Astrocyte of the spinal cord (primary cell): Measurements from ENCODE around the gene BCL2L14.
"Not testable (repeated sequence)": the region's sequence is repeated elsewhere in the genome, so short reads cannot be mapped to it uniquely, and the experiment has no call there.

Experiments used
- DNase-seq: peaks from one replicate; pipeline ENCODE4 v3.0.0; 2011; ENCODE audit warnings: low read depth, low spot score
- H3K4me3 ChIP-seq: 2 replicates; pipeline ENCODE4 v1.5.1; 2011; ENCODE audit warnings: low read depth, mild to moderate bottlenecking, low read length, moderate library complexity
- in situ Hi-C: cut with HindIII; loops from 2 replicates; pipeline ENCODE4 v1.10.0; 2017; ENCODE audit warnings: low sequenced_read_pairs
- TF ChIP-seq, protein P1 (sequence below): IDR thresholded peaks from 2 replicates; pipeline ENCODE4 v1.5.1; 2012; ENCODE audit warnings: low read depth, mild to moderate bottlenecking, low read length, inconsistent platforms

Gene BCL2L14

DNA sequence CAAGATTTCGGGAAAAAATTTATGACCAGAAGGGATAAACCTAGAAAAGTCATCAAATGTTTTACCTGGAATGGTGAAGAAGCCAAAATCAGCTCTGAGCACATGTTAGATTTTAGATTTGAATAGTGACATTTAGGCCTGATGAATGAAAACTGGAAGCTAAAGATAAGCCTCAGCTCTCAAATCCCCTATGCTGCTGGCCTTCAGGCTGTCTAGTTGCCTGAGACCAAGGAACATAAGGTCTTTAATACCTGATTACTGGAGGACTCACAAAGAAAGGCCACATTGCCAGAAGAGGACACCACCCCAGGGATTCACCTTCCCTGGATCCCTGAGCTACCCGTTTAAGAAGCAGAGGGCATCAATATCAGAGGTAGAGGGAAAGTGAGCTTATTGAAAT, 56.6 kb downstream of the BCL2L14 start:
- no peak for DNase-seq
- in situ Hi-C loops = no loop called here
- TF ChIP-seq, protein P1, sequence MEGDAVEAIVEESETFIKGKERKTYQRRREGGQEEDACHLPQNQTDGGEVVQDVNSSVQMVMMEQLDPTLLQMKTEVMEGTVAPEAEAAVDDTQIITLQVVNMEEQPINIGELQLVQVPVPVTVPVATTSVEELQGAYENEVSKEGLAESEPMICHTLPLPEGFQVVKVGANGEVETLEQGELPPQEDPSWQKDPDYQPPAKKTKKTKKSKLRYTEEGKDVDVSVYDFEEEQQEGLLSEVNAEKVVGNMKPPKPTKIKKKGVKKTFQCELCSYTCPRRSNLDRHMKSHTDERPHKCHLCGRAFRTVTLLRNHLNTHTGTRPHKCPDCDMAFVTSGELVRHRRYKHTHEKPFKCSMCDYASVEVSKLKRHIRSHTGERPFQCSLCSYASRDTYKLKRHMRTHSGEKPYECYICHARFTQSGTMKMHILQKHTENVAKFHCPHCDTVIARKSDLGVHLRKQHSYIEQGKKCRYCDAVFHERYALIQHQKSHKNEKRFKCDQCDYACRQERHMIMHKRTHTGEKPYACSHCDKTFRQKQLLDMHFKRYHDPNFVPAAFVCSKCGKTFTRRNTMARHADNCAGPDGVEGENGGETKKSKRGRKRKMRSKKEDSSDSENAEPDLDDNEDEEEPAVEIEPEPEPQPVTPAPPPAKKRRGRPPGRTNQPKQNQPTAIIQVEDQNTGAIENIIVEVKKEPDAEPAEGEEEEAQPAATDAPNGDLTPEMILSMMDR = no peak
- no peak overlapping the region for H3K4me3 ChIP-seq

DNA sequence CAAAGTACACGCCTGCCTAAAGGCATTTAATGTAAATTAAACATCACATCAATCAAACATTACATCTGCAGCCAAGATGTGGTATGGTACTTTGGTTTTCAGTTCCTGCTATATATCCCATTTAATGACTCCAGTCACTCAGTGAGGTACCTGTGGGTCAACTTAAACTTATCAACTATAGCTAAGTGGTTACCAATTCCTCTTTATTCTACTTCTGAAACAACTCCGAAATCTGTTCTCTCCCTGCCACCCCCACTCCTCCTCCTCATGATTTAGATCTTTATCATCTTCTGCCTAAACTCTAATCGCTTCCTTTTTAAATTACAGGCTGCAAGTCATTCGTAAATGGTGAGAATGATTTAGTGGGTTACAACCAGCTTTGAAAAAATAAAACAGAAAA, 57.9 kb downstream of the BCL2L14 start:
- no peak for DNase-seq
- TF ChIP-seq, protein P1 = no peak
- no peak overlapping the region for H3K4me3 ChIP-seq
- in situ Hi-C loops = no loop called here

GRCh38 chr12:12133259-12133658, 62.5 kb downstream of the BCL2L14 start:
- in situ Hi-C loops = no loop called here
- no peak overlapping the region for H3K4me3 ChIP-seq
- no peak for DNase-seq
- TF ChIP-seq, protein P1 = no peak

DNA sequence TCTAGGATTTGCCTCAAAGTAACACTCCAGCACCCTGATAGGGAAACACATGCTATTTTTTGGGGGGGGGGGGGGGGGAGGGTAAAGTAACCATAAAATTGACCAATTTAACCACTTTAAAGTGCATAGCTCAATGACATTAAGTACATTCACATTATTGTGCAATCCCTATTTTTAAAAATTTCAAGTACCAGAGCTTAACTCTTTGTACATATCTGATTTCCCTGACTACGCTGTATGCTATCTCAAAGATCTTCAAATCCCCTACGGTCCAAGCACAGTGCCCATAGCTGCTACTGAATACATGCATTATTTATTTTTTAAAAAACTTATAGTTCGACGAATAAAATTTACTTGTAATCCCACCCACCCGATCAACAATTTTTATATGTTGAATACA, 63.0 kb downstream of the BCL2L14 start:
- no peak for DNase-seq
- TF ChIP-seq, protein P1 = no peak
- no peak overlapping the region for H3K4me3 ChIP-seq
- in situ Hi-C loops = no loop called here

GRCh38 chr12:12138203-12139154, 67.7 kb downstream of the BCL2L14 start:
- in situ Hi-C loops = no loop called here
- H3K4me3 ChIP-seq = no peak overlapping the region
- TF ChIP-seq, protein P1 = no peak
- no peak for DNase-seq

- in situ Hi-C loops = no loop called here
- no peak overlapping the region for H3K4me3 ChIP-seq
- TF ChIP-seq, protein P1 = no peak
- DNase-seq = no peak
Measured at GRCh38 chr12:12141000-12141399, 70.3 kb downstream of the BCL2L14 start.

DNA sequence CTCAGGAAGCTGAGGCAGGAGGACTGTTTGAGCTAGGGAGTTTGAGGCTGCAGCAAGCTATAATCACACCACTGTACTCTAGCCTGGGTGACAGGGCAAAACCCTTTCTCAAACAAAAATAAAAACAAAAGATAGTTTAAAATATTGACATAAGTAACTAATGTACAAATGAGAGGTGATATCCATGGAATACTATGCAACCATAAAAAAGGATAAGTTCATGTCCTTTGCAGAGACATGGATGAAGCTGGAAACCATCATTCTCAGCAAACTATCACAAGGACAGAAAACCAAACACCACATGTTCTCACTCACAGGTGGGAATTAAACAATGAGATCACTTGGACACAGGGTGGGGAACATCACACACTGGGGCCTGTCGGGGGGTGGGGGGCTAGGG, 73.8 kb downstream of the BCL2L14 start:
- in situ Hi-C loops, H3K4me3 ChIP-seq, DNase-seq: not testable (repeated sequence)
